ENCODE measurements around the gene HABP4. TPM values are rescaled to one million over a fixed set of nuclear protein-coding genes. Genes with fewer than 3 reads are reported as not detected.

HABP4 gene
- total RNA-seq, 1 experiment from 2014 or later = 21.0 TPM

- ChIA-PET CTCF (no interaction called here), RAD21 (ENCODE audit: low non-redundant PET in 1 of 2, low total read pairs in 2 of 2, uncharacterized antibody in 2 of 2, unreplicated experiment in 2 of 2) (no interaction called here), POLR2A (no interaction called here)
- DNase-seq (ENCODE audit: low read depth, low spot score) = no peak
- intact Hi-C loops (cut with micrococcal nuclease) = no loop called here
- Histone ChIP-seq H3K9me3 (ENCODE audit: control insufficient read depth in 1 of 2, insufficient read depth in 1 of 2, low read depth in 1 of 2, low read length in 2 of 2) (no peaks in the 10 kb centered on the region), H3K9ac (ENCODE audit: low read length) (no peak overlapping the region), H3K4me2 (ENCODE audit: low read length) (no peak overlapping the region), H3K4me3 (replicated peaks in 1 of 2; ENCODE audit: low read depth in 1 of 2, low read length in 2 of 2) (no peak overlapping the region), H3K4me1 (ENCODE audit: control insufficient read depth in 1 of 2, insufficient read depth in 2 of 2, low read length in 2 of 2) (0 out of 4 replicates have a peak, but pooled peaks cover 0 to 2% of the 10 kb centered on the region in 2 experiments), H3K9me2 (ENCODE audit: insufficient read depth) (no peaks in the 10 kb centered on the region), H3K36me3 (ENCODE audit: control insufficient read depth in 1 of 2, insufficient read depth in 2 of 2, low read length in 2 of 2) (peaks cover 2 to 3% of the 10 kb centered on the region in 2 experiments; a peak in 3 of 4 replicates), H2AFZ (ENCODE audit: low read depth, low read length, poor library complexity, severe bottlenecking) (no peak overlapping the region), H4K20me1 (ENCODE audit: insufficient read depth) (no peaks in the 10 kb centered on the region), H3K79me2 (ENCODE audit: insufficient read depth, low read length) (no peaks in the 10 kb centered on the region), H3K27me3 (ENCODE audit: insufficient read depth, low read length) (no peaks in the 10 kb centered on the region), H3K27ac (ENCODE audit: low read depth, low read length) (no peak overlapping the region)
- no TSS peak for BruUV-seq (replicated peaks)
- TF ChIP-seq YY1 (IDR thresholded peaks at IDR 0.05; ENCODE audit: extremely low read depth, insufficient replicate concordance, low read depth, low read length) (no peak), POLR2A (IDR thresholded peaks at IDR 0.05; ENCODE audit: borderline replicate concordance, extremely low read depth, insufficient read depth, insufficient read length) (no peak), MAX (IDR thresholded peaks at IDR 0.05) (no peak), EZH2phosphoT487 (IDR thresholded peaks at IDR 0.05; ENCODE audit: borderline replicate concordance) (no peak), SIN3A (IDR thresholded peaks at IDR 0.05; ENCODE audit: low read depth) (no peak), SP1 (IDR thresholded peaks at IDR 0.05; ENCODE audit: low read depth) (no peak), ZNF274 (IDR thresholded peaks at IDR 0.05; ENCODE audit: low read depth, low read length) (no peak)
- no peak for ATAC-seq
Observed at GRCh38 chr9:96462541-96462940, 12.6 kb downstream of the HABP4 start.

DNA sequence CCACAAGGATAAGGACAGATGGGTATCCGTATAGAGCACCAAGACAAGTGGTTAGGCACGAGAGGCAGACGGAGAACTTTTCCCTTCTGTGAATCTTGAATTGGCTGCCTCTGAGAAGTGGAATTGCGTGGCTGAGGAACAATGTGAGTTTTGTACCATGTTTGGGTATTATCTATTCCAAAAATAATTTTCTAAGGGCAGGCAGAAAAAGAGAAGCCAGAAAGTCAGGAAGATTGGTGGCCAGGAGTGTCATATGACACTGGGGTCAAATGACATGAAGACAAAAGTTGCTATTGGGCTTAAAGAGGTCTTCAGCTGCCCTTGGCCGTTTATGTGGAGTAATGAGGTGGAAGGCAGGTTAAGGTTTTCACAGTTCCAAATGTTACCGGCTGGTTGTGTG, 14.5 kb downstream of the HABP4 start:
- H3K27me3 ChIP-seq (ENCODE audit: insufficient read depth, low read length) = no peaks in the 10 kb centered on the region
- H3K79me2 ChIP-seq (ENCODE audit: insufficient read depth, low read length) = no peaks in the 10 kb centered on the region
- ChIA-PET POLR2A (no interaction called here), RAD21 (ENCODE audit: low non-redundant PET in 1 of 2, low total read pairs in 2 of 2, uncharacterized antibody in 2 of 2, unreplicated experiment in 2 of 2) (no interaction called here), CTCF (no interaction called here)
- no peaks in the 10 kb centered on the region for H3K4me1 ChIP-seq (ENCODE audit: control insufficient read depth in 1 of 2, insufficient read depth in 2 of 2, low read length in 2 of 2)
- no peak for TF ChIP-seq EGR1 (IDR thresholded peaks at IDR 0.05; ENCODE audit: low read depth)
- TF ChIP-seq CEBPB (IDR thresholded peaks at IDR 0.05; ENCODE audit: low read depth) = no peak
- no peak for TF ChIP-seq ZFX (IDR thresholded peaks at IDR 0.05)
- no peak for TF ChIP-seq MAX (IDR thresholded peaks at IDR 0.05)
- TF ChIP-seq SRF (IDR thresholded peaks at IDR 0.05; ENCODE audit: low read depth) = no peak
- TF ChIP-seq RAD21 (IDR thresholded peaks at IDR 0.05; ENCODE audit: low read depth) = no peak
- TF ChIP-seq SIN3A (IDR thresholded peaks at IDR 0.05; ENCODE audit: low read depth) = no peak
- no peak for TF ChIP-seq ZNF274 (IDR thresholded peaks at IDR 0.05; ENCODE audit: low read depth, low read length)
- no TSS peak for BruUV-seq (replicated peaks)
- H3K4me3 ChIP-seq (replicated peaks in 1 of 2; ENCODE audit: low read depth in 1 of 2, low read length in 2 of 2) = no peak overlapping the region
- H3K36me3 ChIP-seq (ENCODE audit: control insufficient read depth in 1 of 2, insufficient read depth in 2 of 2, low read length in 2 of 2) = peaks cover 3 to 4% of the 10 kb centered on the region in 2 experiments; a peak in 3 of 4 replicates
- intact Hi-C loops (cut with micrococcal nuclease) = no loop called here
- H3K9me2 ChIP-seq (ENCODE audit: insufficient read depth) = no peaks in the 10 kb centered on the region
- no peaks in the 10 kb centered on the region for H4K20me1 ChIP-seq (ENCODE audit: insufficient read depth)
- no peak overlapping the region for H2AFZ ChIP-seq (ENCODE audit: low read depth, low read length, poor library complexity, severe bottlenecking)
- no peaks in the 10 kb centered on the region for H3K9me3 ChIP-seq (ENCODE audit: control insufficient read depth in 1 of 2, insufficient read depth in 1 of 2, low read depth in 1 of 2, low read length in 2 of 2)
- H3K4me2 ChIP-seq (ENCODE audit: low read length) = no peak overlapping the region
- H3K27ac ChIP-seq (ENCODE audit: low read depth, low read length) = no peak overlapping the region
- ATAC-seq (no peak), DNase-seq (ENCODE audit: low read depth, low spot score) (no peak)
- H3K9ac ChIP-seq (ENCODE audit: low read length) = no peak overlapping the region

Data from HCT116 (cell line).